ENCODE results near the gene ADPGK. TPM values are rescaled to one million over a fixed set of nuclear protein-coding genes. Genes with fewer than 3 reads are reported as not detected.

Gene ADPGK
- total RNA-seq, 1 donor: 57.9 TPM

DNA sequence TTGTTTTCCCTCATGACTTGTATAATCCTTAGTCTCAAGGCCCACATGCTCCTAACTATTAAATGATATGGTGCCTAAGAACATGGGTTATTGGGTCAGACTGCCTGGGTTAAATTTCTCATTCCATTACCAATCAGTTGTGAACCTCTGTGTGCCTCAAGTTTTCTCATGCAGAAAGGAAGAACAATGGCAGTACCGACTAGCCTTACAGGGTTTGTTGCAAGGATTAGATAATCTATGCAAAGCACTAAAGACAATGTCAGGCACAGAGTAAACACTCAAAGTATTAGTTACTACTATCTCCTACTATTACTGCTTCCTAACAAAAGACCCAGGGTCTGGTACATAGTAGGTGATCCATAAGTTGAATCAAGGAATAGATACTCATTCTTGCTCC is 12.2 kb downstream of the ADPGK start:
- peaks cover 41% of the 10 kb centered on the region for H3K36me3 ChIP-seq (ENCODE audit: insufficient read depth, low read length)
- no peaks in the 10 kb centered on the region for H3K27me3 ChIP-seq (ENCODE audit: insufficient read depth, low read length)
- no peak overlapping the region for H3K4me2 ChIP-seq (ENCODE audit: insufficient read depth, low read length)
- no peak for DNase-seq (ENCODE audit: insufficient read length, low spot score, missing footprints)
- no peak overlapping the region for H3K27ac ChIP-seq (ENCODE audit: low read depth, low read length)
- peaks cover 4% of the 10 kb centered on the region for H3K9me3 ChIP-seq (ENCODE audit: low read depth, low read length)
- H3K79me2 ChIP-seq (ENCODE audit: insufficient read depth, low read length): peaks cover 68% of the 10 kb centered on the region
- peaks cover 6% of the 10 kb centered on the region for H3K4me1 ChIP-seq (ENCODE audit: insufficient read depth, low read length)
- TF ChIP-seq, protein P1, sequence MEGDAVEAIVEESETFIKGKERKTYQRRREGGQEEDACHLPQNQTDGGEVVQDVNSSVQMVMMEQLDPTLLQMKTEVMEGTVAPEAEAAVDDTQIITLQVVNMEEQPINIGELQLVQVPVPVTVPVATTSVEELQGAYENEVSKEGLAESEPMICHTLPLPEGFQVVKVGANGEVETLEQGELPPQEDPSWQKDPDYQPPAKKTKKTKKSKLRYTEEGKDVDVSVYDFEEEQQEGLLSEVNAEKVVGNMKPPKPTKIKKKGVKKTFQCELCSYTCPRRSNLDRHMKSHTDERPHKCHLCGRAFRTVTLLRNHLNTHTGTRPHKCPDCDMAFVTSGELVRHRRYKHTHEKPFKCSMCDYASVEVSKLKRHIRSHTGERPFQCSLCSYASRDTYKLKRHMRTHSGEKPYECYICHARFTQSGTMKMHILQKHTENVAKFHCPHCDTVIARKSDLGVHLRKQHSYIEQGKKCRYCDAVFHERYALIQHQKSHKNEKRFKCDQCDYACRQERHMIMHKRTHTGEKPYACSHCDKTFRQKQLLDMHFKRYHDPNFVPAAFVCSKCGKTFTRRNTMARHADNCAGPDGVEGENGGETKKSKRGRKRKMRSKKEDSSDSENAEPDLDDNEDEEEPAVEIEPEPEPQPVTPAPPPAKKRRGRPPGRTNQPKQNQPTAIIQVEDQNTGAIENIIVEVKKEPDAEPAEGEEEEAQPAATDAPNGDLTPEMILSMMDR (IDR thresholded peaks at IDR 0.05; ENCODE audit: extremely low read depth, low read depth, low read length): no peak
- peaks cover 9% of the 10 kb centered on the region for H4K20me1 ChIP-seq (ENCODE audit: insufficient read depth, low read length)
- no peak overlapping the region for H2AFZ ChIP-seq (ENCODE audit: low read length)
- no peak overlapping the region for H3K4me3 ChIP-seq (ENCODE audit: insufficient read depth, low read length)

DNA sequence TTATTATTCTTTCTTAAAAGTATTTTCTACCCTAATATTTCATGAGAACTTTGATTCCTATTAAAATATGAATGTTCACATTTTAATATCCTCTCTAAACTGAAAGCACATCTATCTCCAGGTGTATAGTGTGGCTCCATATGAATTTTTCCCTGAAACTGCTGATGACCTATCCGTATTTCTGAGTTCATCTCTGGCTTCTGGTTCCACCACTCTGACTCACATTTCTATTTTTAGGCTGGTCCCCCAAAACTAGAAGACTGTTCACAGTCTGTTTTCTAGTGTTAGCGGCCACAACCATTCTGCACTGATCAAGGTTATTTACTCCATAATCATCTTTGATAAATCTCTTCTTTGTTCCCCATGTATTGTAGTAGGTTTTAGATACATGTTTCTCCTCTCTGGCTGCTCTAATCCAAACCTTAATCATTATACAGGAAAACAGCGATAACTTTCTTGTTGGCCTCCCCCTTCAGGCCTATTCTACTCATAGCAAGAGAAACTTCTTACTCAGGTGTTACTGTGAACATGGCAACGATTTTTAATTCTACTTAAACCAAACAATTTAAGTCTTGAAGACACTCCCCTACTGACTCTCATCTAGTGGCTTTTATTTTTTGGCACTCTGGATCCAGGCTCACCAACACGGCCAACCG is 12.8 kb downstream of the ADPGK start:
- H2AFZ ChIP-seq (ENCODE audit: low read length): no peak overlapping the region
- peaks cover 66% of the 10 kb centered on the region for H3K79me2 ChIP-seq (ENCODE audit: insufficient read depth, low read length)
- no peaks in the 10 kb centered on the region for H3K27me3 ChIP-seq (ENCODE audit: insufficient read depth, low read length)
- peaks cover 6% of the 10 kb centered on the region for H3K4me1 ChIP-seq (ENCODE audit: insufficient read depth, low read length)
- H3K27ac ChIP-seq (ENCODE audit: low read depth, low read length): no peak overlapping the region
- no peak overlapping the region for H3K4me3 ChIP-seq (ENCODE audit: insufficient read depth, low read length)
- peaks cover 9% of the 10 kb centered on the region for H4K20me1 ChIP-seq (ENCODE audit: insufficient read depth, low read length)
- peak; percentile 17 for DNase-seq (ENCODE audit: insufficient read length, low spot score, missing footprints)
- H3K36me3 ChIP-seq (ENCODE audit: insufficient read depth, low read length): peaks cover 46% of the 10 kb centered on the region
- H3K9me3 ChIP-seq (ENCODE audit: low read depth, low read length): peaks cover 4% of the 10 kb centered on the region
- H3K4me2 ChIP-seq (ENCODE audit: insufficient read depth, low read length): no peak overlapping the region
- TF ChIP-seq, protein P1 (IDR thresholded peaks at IDR 0.05; ENCODE audit: extremely low read depth, low read depth, low read length): peak; percentile 27

DNA sequence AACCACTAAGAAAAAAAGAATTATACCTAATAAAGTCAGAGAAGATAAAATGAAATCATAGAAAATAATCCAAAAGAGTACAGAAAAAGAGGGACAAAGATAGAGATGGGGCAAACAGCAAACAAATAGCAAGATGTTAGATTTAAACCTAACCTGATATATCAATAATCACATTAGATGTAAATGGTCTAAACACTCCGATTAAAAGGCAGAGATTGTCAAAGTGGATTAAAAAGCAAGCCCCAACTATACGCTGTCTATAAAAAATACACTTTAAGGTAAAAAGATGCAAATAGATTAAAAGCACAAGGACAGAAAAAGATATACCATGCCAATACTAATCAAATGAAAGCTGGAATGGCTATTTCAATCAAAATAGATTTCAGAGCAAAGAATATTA is 16.8 kb downstream of the ADPGK start:
- H3K36me3 ChIP-seq (ENCODE audit: insufficient read depth, low read length): peaks cover 46% of the 10 kb centered on the region
- no peak overlapping the region for H3K27ac ChIP-seq (ENCODE audit: low read depth, low read length)
- no peak overlapping the region for H2AFZ ChIP-seq (ENCODE audit: low read length)
- H3K27me3 ChIP-seq (ENCODE audit: insufficient read depth, low read length): no peaks in the 10 kb centered on the region
- H3K4me3 ChIP-seq (ENCODE audit: insufficient read depth, low read length): no peak overlapping the region
- no peak for DNase-seq (ENCODE audit: insufficient read length, low spot score, missing footprints)
- H3K79me2 ChIP-seq (ENCODE audit: insufficient read depth, low read length): peaks cover 44% of the 10 kb centered on the region
- H3K4me2 ChIP-seq (ENCODE audit: insufficient read depth, low read length): no peak overlapping the region
- peaks cover 4% of the 10 kb centered on the region for H3K9me3 ChIP-seq (ENCODE audit: low read depth, low read length)
- TF ChIP-seq, protein P1 (IDR thresholded peaks at IDR 0.05; ENCODE audit: extremely low read depth, low read depth, low read length): no peak
- peaks cover 6% of the 10 kb centered on the region for H3K4me1 ChIP-seq (ENCODE audit: insufficient read depth, low read length)
- peaks cover 5% of the 10 kb centered on the region for H4K20me1 ChIP-seq (ENCODE audit: insufficient read depth, low read length)

DNA sequence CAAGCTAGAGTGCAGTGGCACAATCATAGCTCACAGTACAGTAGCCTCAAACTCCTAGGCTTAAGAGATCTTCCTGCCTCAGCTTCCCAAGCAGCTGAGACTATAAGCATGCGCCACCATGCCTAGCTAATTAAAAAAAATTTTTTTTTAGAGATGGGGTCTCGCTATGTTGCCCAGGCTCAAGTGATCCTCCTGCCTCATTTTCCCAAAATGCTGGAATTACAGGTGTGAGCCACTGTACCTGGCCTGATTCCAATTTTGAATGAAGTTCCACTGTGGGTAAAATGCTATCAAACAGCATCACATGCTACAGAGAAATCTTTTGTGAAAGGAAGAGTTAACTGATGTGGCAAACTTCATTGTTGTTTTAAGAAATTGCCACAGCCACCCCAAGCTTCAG is 17.5 kb downstream of the ADPGK start:
- peaks cover 5% of the 10 kb centered on the region for H3K4me1 ChIP-seq (ENCODE audit: insufficient read depth, low read length)
- no peak overlapping the region for H3K4me2 ChIP-seq (ENCODE audit: insufficient read depth, low read length)
- H3K36me3 ChIP-seq (ENCODE audit: insufficient read depth, low read length): peaks cover 47% of the 10 kb centered on the region
- no peaks in the 10 kb centered on the region for H3K27me3 ChIP-seq (ENCODE audit: insufficient read depth, low read length)
- H3K27ac ChIP-seq (ENCODE audit: low read depth, low read length): no peak overlapping the region
- H3K4me3 ChIP-seq (ENCODE audit: insufficient read depth, low read length): no peak overlapping the region
- peaks cover 5% of the 10 kb centered on the region for H4K20me1 ChIP-seq (ENCODE audit: insufficient read depth, low read length)
- DNase-seq (ENCODE audit: insufficient read length, low spot score, missing footprints): no peak
- no peak overlapping the region for H2AFZ ChIP-seq (ENCODE audit: low read length)
- peaks cover 4% of the 10 kb centered on the region for H3K9me3 ChIP-seq (ENCODE audit: low read depth, low read length)
- TF ChIP-seq, protein P1 (IDR thresholded peaks at IDR 0.05; ENCODE audit: extremely low read depth, low read depth, low read length): no peak
- H3K79me2 ChIP-seq (ENCODE audit: insufficient read depth, low read length): peaks cover 44% of the 10 kb centered on the region
